GM18870 (cell line): ENCODE data around the gene STXBP5.

Source experiments
- ATAC-seq: cut with Tn5 transposase; IDR thresholded peaks from one replicate; pipeline ENCODE4 v1.9.1; 2021; ENCODE audit warnings: moderate library complexity; ENCODE audit not compliant: unreplicated experiment

Gene STXBP5

GRCh38 chr6:147421903-147422302 lies 217.7 kb downstream of the STXBP5 start:
- no peak for ATAC-seq

GRCh38 chr6:147423111-147423510 lies 218.9 kb downstream of the STXBP5 start:
- ATAC-seq, result no peak

- no peak for ATAC-seq
Observed at GRCh38 chr6:147429794-147430193, 225.6 kb downstream of the STXBP5 start.

GRCh38 chr6:147430811-147431210 lies 226.6 kb downstream of the STXBP5 start:
- ATAC-seq, result no peak

- ATAC-seq, result no peak
Observed at GRCh38 chr6:147434076-147434475, 229.9 kb downstream of the STXBP5 start.

GRCh38 chr6:147434516-147434915 lies 230.3 kb downstream of the STXBP5 start:
- no peak for ATAC-seq

GRCh38 chr6:147437615-147438014 lies 233.4 kb downstream of the STXBP5 start:
- ATAC-seq, result no peak

DNA sequence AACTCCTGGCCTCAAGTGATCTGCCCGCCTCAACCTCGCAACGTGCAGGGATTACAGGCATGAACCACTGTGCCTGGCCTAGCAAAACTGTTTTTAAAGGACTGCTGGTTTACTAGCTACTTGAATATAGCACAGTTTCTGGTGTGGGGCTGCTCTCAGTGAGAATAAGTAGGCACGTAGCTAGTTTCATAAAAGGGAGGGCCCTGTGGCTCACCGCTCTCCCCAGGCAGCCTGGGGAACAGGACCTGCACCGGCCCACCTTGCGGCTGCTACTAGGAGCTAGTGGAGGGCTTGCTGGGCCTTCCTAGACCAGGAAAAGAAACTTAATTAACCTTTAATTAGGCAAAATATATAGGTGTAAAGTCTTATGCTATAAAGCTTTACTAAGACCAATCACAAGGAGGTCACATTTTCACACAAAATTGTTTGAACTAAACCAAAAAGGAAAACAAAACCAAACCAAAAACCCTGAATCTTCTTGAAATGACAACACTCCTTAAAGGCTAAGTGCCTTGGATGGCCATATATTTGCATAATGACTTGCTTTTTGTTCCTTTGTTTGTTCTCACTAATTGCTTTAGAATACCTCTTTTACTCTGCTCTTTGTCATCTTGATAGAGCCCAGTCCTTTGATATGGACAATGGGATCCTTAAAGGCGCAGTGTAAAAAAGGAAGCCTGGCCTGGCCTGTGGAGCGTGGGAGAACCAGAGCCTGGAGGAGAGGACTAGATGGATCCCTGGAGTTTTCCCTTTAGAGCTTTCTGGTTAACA lies 234.7 kb downstream of the STXBP5 start:
- ATAC-seq, result peak; percentile 90
